ENCODE data around the gene HAPLN1.

Gene HAPLN1

DNA sequence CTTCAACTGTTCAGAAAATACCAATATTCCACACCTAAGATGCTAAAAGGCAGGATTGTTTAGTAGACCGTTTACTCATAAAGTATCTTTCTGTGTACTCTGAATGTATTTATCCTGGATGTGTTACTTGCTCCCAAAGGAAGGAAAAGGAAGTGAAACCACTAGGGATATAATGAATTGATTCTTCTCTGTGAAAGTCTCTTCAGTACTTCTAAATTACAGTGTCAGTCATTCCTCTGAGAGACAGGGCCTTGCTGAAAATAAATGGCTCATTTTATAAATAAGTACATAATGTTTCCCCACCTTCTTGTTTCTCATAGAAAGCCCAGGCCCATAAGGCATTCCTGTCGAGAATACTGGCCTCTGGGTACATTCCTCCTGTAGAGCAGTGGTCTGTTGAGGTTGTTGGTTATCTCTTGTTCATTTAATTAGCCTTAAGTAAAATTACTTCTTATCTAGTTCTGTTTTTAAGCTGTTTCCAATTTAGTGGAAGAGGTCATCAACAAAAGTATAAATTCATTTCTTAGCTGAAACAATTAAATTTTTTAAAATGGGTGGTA, 1.6 kb downstream of the HAPLN1 start:
- Histone ChIP-seq H3K4me3 (no peak overlapping the region), H3K27ac (no peak overlapping the region)

GRCh38 chr5:83718195-83718825, 2.3 kb downstream of the HAPLN1 start:
- no peak overlapping the region for H3K27ac ChIP-seq
- no peak overlapping the region for H3K4me3 ChIP-seq

DNA sequence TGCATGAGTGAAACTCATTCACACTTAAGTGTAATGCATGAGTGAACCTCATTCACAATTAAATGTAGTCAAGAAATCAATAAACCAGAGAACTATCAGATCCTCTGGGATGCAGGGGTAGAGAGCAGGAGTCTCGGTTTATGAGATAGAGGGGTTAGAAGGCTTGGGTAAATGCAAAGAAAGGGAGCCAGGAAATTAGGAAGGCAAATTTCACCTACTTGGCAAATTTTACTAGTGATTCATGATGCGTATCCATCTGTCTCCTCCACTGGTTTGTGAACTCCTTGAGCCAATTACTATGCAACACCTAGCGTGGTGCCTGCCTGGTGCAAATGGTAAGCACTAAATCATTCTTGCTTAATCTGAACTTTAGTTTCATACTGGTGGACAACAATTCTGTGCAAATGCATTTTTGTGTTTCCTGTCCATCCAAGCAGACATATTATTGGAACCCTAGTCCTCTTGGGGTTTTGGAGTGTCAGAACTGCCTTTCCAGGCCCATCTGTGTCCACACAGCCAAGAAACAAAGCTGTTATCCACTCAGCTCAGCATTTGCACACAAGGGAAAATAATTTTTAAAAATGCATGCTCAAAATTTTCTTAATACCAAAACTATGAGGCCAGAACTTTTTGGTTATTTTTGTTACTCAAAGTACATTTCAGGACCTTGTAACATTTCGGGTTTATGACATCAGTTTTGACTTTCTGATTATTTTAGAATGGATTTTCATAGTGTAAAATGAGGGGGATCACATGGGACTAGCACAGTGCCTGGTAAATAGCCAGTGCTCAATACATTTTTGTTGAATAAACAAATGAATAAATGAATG, 5.2 kb downstream of the HAPLN1 start:
- Histone ChIP-seq H3K4me3 (no peak overlapping the region), H3K27ac (no peak overlapping the region)

- Histone ChIP-seq H3K4me3 (no peak overlapping the region), H3K27ac (no peak overlapping the region)
Measured at GRCh38 chr5:83714810-83715209, 5.8 kb downstream of the HAPLN1 start.

GRCh38 chr5:83711982-83712601, 8.6 kb downstream of the HAPLN1 start:
- Histone ChIP-seq H3K4me3 (no peak overlapping the region), H3K27ac (no peak overlapping the region)

DNA sequence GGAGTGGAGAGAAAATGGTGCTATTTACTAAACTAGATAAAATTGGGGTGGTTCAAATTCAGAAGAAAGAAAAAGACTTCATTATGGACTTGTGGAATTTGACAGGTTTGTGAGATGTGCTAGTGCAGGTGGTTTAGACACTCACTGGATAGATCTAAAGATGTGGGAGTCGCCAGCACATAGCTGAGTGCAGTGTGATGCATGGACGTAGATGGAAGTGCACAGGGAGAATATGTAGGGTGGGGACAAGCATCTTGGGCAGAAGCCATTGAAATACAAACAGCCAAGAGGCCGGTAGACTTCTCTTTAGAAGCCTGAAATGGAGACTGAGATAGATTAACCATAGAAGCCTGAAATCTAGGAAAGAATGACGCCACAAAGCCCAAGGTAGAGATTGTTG, 10.7 kb downstream of the HAPLN1 start:
- H3K4me3 ChIP-seq: no peak overlapping the region
- H3K27ac ChIP-seq: no peak overlapping the region

GRCh38 chr5:83708170-83708569, 12.5 kb downstream of the HAPLN1 start:
- Histone ChIP-seq H3K27ac (no peak overlapping the region), H3K4me3 (no peak overlapping the region)

DNA sequence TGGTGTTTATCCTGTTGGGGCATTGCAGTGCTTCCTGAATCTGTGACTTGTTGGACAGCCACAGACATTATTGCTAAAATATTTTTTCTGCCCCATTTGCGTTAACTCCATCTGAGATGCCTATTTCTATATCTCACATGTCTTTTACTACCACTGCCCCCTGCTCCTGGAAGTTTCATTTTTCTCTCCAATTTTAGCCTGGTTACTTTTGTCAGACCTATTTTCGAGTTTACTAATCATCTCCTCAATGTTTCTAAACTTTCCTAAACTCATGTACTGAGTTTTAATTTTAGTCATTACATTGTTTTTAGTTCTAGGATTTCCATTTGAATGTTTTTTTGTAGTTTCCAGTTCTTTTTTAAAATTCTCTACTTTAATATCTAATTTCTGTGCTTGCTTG, 17.6 kb downstream of the HAPLN1 start:
- H3K27ac ChIP-seq: no peak overlapping the region
- H3K4me3 ChIP-seq: no peak overlapping the region

GRCh38 chr5:83701886-83702285, 18.8 kb downstream of the HAPLN1 start:
- Histone ChIP-seq H3K27ac (no peak overlapping the region), H3K4me3 (no peak overlapping the region)

- no peak overlapping the region for H3K4me3 ChIP-seq
- H3K27ac ChIP-seq: no peak overlapping the region
Measured at GRCh38 chr5:83689881-83690280, 30.8 kb downstream of the HAPLN1 start.

GRCh38 chr5:83688281-83688680, 32.4 kb downstream of the HAPLN1 start:
- Histone ChIP-seq H3K4me3 (no peak overlapping the region), H3K27ac (no peak overlapping the region)

GRCh38 chr5:83687124-83687619, 33.5 kb downstream of the HAPLN1 start:
- H3K4me3 ChIP-seq: no peak overlapping the region
- H3K27ac ChIP-seq: no peak overlapping the region

DNA sequence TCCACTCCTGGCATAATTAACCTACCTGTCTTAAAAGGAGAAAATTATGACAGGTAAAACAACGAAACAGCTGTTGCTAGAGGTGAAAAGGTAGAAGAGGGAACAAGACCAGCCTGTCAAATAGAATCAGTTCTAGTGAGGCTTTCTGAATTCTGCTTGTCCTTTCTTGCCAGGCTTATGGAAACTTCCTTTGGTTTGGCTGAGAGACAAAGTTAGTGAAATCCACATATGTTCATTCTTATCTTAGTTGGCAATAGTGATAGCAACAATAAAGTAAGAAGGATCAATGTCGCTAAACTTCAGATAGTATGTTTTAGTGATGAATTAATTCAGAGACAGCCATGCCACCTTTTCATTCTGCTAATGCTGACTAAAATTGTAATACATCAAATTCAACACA, 34.4 kb downstream of the HAPLN1 start:
- no peak overlapping the region for H3K4me3 ChIP-seq
- H3K27ac ChIP-seq: no peak overlapping the region

- H3K4me3 ChIP-seq: no peak overlapping the region
- H3K27ac ChIP-seq: no peak overlapping the region
Measured at GRCh38 chr5:83683836-83684235, 36.8 kb downstream of the HAPLN1 start.

GRCh38 chr5:83672646-83673045, 48.0 kb downstream of the HAPLN1 start:
- H3K4me3 ChIP-seq: no peak overlapping the region
- H3K27ac ChIP-seq: no peak overlapping the region

GRCh38 chr5:83672158-83672557, 48.5 kb downstream of the HAPLN1 start:
- no peak overlapping the region for H3K27ac ChIP-seq
- H3K4me3 ChIP-seq: no peak overlapping the region

DNA sequence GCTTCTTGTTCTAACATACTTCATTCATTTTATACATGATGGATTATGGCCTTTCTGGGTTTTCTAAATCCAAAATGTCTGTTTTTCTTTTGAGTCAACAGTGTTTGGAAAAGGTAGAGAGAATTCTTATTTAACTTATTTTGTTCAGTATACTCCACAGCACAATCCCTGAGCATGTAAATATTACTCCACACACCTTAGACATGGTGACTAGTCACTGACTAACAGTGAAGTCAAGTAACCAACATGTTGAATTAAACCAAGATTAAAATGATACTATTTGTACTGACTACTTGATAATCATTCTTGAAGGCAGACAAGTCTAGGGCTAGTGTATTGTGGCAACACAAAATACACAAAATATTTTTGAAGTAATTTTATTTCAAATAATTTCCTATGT, 55.0 kb downstream of the HAPLN1 start:
- H3K27ac ChIP-seq: no peak overlapping the region
- H3K4me3 ChIP-seq: no peak overlapping the region

GRCh38 chr5:83662558-83662957, 58.1 kb downstream of the HAPLN1 start:
- Histone ChIP-seq H3K4me3 (no peak overlapping the region), H3K27ac (no peak overlapping the region)

- no peak overlapping the region for H3K4me3 ChIP-seq
- H3K27ac ChIP-seq: no peak overlapping the region
Measured at GRCh38 chr5:83657807-83658525, 62.7 kb downstream of the HAPLN1 start.

GRCh38 chr5:83654427-83654994, 66.1 kb downstream of the HAPLN1 start:
- no peak overlapping the region for H3K27ac ChIP-seq

More at GRCh38 chr5:83654427-83654994, 66.1 kb downstream of the HAPLN1 start:
- H3K4me3 ChIP-seq: no peak overlapping the region
